ELF-1 (cell line): ENCODE measurements around the gene GAD2.

Experiments
- DNase-seq: peaks from one replicate; pipeline ENCODE4 v3.0.0-alpha.2; 2016; ENCODE audit warnings: low read depth, low spot score

The GAD2 gene

DNA sequence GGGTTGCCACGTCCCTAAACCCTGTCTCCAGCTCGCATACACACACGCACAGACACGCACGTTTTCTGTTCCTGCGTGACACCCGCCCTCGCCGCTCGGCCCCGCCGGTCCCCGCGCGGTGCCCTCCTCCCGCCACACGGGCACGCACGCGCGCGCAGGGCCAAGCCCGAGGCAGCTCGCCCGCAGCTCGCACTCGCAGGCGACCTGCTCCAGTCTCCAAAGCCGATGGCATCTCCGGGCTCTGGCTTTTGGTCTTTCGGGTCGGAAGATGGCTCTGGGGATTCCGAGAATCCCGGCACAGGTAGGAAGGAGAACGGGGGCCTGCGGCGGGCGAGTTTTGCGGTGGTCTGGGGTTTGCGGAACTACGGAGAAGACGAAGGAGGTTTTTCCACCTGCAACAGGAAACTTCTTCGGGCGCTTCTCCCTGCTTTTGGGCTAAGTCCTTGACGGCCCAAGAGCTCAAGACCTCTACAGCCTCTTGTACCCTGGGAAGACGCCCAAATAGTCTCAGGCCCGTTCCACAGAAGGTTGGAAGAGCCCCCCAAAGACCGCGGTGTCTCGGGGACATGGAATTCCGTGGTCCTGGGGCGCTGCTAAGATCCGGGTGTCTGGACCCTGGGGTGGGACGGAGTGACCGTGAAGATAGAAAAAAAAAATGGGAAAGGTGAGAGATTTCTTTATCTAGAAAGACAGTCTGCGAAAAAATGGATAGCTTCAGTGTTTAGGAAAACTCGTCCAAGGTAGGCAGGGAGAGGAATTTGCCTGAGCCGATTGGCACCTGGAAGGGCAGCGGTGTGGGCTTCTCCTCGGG lies at the start of gene GAD2:
Gene GAD2 (plus strand): TSS at position 190 of the 811 bp plus-strand sequence. CDS start 36 bp downstream, at position 226.
- DNase-seq: peak; percentile 40

DNA sequence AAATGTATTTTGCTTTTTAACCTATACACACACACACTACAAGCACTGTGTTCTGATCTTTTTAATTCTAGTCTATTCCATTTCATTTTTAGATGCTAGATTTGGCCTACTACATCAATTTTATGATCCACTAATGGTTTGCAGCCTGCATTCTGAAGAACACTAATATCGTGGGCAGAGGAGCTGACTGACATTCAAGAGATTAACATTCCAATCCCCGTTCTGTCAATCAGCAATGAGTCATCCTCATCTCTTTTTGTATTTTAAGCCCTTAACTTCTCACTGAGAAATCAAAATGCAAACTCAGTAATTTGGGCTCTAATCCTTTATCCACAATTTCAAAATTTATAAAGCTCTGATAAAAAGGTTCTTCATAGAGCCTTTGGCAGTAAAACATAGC lies 47.1 kb upstream of the GAD2 start:
- no peak for DNase-seq

GRCh38 chr10:26172131-26172530 lies 44.4 kb upstream of the GAD2 start:
- peak; percentile 59 for DNase-seq

GRCh38 chr10:26173837-26174236 lies 42.7 kb upstream of the GAD2 start:
- no peak for DNase-seq

GRCh38 chr10:26177341-26177740 lies 39.2 kb upstream of the GAD2 start:
- no peak for DNase-seq

DNA sequence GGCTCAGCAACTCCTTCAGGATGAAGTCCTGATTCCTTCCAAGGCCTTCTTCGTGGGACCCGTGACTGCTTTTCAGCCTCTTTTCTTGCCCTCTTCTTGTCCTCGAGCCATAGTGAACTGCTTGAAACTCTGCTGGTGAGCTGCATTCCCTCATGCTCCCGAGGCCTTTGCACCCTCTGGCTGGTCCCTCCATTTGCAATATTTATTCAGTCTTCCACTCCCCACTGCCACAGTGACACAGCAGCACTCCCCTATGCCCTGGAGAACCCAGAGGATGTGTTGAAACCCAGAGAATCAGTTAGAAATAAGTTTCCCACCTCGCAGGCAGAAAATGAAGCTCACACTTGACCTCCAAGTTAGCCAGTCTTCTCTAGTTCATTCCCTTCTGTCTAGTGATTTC lies 22.3 kb upstream of the GAD2 start:
- DNase-seq: no peak

GRCh38 chr10:26197248-26197647 lies 19.3 kb upstream of the GAD2 start:
- no peak for DNase-seq

DNA sequence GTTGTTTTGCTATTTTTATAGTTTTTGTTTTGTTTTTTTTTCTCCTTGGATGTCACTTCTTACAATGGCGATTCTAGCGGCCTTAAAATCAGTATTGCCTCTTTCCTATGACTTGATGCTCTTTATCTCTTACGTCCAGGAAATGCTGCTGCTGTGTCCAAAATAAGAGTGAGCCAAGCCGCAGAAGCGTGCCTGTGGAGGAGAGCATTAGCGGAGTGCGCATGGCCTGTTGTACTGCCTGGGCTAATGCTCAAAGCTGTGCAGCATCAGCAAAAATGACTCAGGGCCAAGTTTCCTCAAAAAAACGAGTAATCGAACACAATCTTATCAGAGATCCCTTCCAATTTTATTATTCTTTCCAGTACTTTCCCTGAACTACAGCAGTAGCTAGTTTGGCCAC lies 18.5 kb upstream of the GAD2 start:
- no peak for DNase-seq

DNA sequence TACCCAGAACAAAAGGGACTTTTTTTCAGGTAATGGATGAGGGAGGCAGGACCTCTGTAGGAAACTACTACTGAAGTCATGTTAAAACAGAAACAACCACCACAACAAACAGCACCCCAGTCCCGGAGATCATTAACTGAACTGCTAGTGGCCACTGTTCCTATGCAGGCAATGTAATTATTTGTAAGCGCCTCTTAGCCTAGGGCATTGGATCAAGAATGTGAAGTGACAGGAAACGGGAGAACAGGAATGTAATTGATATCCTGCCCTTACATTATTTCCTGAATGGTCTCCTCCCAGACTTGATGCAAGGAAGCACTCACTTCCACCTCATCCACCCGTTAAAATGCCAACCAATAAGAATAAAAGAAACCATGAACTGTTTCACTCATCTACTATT lies 16.7 kb upstream of the GAD2 start:
- peak; percentile 54 for DNase-seq

- DNase-seq: no peak
Observed at GRCh38 chr10:26205223-26205622, 11.4 kb upstream of the GAD2 start.

- DNase-seq: peak; percentile 42
Observed at GRCh38 chr10:26211781-26212444, 4.7 kb upstream of the GAD2 start.

DNA sequence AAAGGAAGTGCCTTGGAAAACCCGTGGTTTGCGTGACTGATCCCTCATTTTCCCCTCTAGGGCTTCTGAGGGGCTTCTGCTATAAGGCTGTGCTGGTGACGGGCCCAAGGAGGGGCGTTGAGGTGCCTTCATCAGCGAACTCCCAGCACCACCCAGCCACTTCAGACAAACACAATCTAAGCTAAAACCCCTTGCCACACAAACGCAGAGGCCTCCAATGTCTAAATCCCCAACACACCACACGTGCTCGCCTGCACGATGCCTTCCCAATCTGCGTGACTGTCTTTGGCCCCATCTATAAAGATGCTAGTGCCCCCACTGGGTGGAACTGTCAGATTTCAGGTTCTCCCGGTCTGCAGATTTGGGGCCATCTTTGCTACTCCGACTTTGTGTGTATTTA lies 4.1 kb upstream of the GAD2 start:
- DNase-seq: peak; percentile 3

GRCh38 chr10:26213157-26213800 lies 3.3 kb upstream of the GAD2 start:
- DNase-seq: peak; percentile 40

DNA sequence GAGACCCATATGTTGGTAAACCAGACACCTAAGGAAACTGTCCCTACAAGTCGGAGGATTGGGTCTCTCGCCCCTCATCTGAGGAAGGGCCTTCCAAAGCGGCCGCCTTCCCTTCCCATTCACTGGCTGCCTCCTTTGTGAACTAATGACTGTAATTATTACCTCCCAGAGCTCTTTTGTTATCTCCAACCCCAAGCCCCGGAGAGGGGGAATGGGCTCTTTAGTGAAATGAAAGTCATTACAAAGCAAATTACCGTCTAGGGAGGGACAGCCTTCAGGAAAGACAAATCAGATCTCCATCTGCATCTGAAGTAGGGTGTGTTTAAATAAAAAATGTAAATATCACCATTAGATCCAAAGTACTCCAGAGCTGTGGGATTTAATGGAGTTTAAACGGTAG lies 2.6 kb upstream of the GAD2 start:
- DNase-seq: peak; percentile 89

DNA sequence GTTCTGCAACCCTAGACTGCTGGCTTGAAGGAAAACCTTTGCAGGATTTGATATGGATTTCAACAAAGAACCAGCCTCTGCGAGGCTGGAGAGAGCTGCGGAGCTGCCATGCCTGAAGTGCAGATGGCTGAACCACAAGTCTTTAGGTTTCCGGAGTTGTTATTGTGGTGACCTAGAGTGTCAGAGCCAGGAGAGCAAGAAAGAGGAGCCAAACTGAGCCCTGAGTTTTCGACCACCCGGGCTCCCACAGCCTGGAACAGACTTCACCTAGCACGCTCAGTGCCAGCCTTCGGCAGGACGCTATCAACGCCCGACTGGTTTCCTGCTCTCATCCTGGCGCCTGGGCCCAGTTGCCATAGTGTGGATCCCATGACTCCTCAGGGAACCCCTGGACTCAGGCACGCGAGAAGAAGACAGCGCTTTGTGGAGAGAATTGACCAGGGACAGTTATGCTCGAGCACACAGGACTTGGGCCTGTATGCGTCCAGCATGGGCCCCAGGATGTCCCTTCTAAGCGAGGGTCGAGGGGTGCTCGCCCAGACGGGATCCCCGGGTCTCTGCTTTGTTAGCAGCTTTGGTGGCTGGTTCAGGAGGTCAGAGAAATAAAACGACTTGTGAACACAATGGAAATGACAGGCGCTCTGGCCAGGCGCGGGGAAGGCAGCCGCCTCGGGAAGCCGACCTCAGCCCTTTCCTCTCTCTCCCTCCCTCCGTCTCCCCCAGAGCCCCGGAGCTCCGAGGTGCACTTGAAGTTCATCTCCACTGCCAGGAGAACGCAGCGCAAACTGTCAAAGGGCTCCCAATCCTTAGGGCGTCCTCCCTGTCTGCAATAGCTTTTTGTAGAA lies 1.8 kb upstream of the GAD2 start:
- DNase-seq: peak; percentile 53

DNA sequence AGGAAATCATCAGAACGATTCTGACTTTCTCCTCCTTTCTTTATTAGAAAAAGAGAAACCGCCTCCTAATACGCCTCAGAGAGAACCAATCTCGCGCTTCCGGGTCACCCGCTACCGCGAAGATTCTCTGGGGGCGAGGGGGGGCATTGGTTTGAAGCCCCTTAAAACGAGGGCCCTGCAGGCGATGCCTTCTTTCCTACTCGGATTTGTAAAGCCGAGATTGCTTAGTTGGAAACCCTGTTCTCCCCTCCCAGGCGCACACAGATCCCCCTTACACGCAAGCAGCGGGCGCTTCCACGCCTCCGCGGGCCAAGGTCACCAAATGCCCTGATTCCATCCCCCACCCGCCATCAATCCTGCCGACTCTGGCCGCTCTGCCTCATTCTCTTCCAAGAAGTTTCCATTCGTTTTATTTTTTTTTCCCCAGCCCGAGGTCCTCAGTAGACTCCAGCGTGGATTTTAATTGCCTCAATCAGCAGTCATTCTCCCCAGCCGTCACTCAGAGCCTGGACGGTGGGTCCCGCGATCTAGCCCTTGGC lies 1.1 kb upstream of the GAD2 start:
- DNase-seq: no peak

DNA sequence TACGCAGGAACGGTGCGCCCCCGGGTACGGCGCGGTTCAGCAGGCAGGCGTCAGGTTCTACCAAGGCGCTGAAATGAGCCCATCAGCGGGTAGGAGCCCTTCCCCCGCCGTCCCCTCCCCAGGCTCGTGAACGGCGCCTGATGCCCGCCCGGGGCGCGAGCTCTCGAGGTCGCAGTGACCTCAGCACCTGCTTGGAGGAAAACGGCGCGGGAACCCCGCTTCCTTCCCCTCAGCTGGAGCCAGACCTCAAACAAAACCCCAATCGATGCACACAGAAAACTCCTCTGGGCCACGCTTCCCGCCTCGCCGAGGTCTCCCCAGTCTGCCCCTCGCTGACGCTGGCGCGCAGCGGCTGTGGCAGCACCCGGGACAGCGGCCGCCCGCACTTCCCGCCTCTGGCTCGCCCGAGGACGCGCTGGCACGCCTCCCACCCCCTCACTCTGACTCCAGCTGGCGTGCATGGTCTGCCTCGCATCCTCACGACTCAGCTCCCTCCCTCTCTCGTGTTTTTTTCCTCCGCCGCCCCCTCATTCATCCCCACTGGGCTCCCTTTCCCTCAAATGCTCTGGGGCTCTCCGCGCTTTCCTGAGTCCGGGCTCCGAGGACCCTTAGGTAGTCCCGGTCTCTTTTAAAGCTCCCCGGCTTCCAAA lies 514 bp upstream of the GAD2 start:
- DNase-seq: peak; percentile 86

- DNase-seq: peak; percentile 54
Observed at GRCh38 chr10:26217396-26218086, 967 bp downstream of the GAD2 start.

- no peak for DNase-seq
Observed at GRCh38 chr10:26219676-26220075, 3.1 kb downstream of the GAD2 start.

- DNase-seq: no peak
Observed at GRCh38 chr10:26220901-26221300, 4.3 kb downstream of the GAD2 start.
